Ishikawa (cell line): Measurements from ENCODE around the gene POLR1B.

Experiments
- CEBPB ChIP-seq: IDR thresholded peaks from 2 replicates; pipeline ENCODE4 v1.6.1; 2012
- CREB1 ChIP-seq: IDR thresholded peaks from 2 replicates; pipeline ENCODE4 v1.6.1; 2012; ENCODE audit warnings: low read depth
- EGR1 ChIP-seq: IDR thresholded peaks from 2 replicates; pipeline ENCODE4 v1.6.1; 2012
- EP300 ChIP-seq: IDR thresholded peaks from 2 replicates; pipeline ENCODE4 v1.6.1; 2012; ENCODE audit warnings: borderline replicate concordance
- FOXM1 ChIP-seq: IDR thresholded peaks from 2 replicates; pipeline ENCODE4 v1.6.1; 2012; ENCODE audit warnings: low read depth, borderline replicate concordance
- NFIC ChIP-seq: IDR thresholded peaks from 2 replicates; pipeline ENCODE4 v1.6.1; 2012
- RAD21 ChIP-seq: IDR thresholded peaks from 2 replicates; pipeline ENCODE4 v1.6.1; 2012; ENCODE audit warnings: low read depth
- TAF1 ChIP-seq: IDR thresholded peaks from 2 replicates; pipeline ENCODE4 v1.6.1; 2012; ENCODE audit warnings: low read depth, mild to moderate bottlenecking
- TCF12 ChIP-seq: IDR thresholded peaks from 2 replicates; pipeline ENCODE4 v1.6.1; 2012; ENCODE audit warnings: low read depth
- TEAD4 ChIP-seq: IDR thresholded peaks from 2 replicates; pipeline ENCODE4 v1.6.1; 2012
- YY1 ChIP-seq: IDR thresholded peaks from 2 replicates; pipeline ENCODE4 v1.6.1; 2012; ENCODE audit warnings: low read depth
- ZBTB7A ChIP-seq: IDR thresholded peaks from 2 replicates; pipeline ENCODE4 v1.6.1; 2012; ENCODE audit warnings: low read depth
- TF ChIP-seq, protein P1 (sequence below): IDR thresholded peaks from 2 replicates; pipeline ENCODE4 v1.6.1; 2012
- TF ChIP-seq, protein P2 (sequence below): IDR thresholded peaks from 2 replicates; pipeline ENCODE4 v1.6.1; 2012; ENCODE audit warnings: low read depth, mild to moderate bottlenecking
- TF ChIP-seq, protein P3 (sequence below): IDR thresholded peaks from 2 replicates; pipeline ENCODE4 v1.6.1; 2012

POLR1B gene

DNA sequence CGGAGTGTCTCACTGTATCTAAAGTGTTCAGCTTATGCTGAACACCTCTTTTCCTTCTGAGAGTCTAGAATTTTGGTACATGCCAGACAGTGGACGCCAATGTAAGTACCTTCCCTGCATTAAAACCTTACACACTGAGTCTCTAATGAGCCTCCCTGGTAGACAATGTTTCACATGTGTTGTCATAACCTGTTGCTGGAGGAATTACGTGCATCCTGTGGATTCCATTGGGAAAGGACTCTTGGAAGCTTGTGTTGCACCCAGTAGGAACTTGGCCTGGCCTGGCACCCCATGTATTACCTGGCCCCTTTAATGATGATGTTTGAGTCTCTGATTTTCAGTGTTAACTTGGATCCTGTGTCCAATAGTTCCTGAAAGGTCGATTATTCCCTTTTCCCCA lies 62.7 kb downstream of the POLR1B start:
- no peak for TF ChIP-seq YY1
- TF ChIP-seq, protein P1, sequence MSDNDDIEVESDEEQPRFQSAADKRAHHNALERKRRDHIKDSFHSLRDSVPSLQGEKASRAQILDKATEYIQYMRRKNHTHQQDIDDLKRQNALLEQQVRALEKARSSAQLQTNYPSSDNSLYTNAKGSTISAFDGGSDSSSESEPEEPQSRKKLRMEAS = no peak
- TF ChIP-seq RAD21 = no peak
- TF ChIP-seq EP300 = no peak
- TF ChIP-seq ZBTB7A = no peak
- TF ChIP-seq, protein P2, sequence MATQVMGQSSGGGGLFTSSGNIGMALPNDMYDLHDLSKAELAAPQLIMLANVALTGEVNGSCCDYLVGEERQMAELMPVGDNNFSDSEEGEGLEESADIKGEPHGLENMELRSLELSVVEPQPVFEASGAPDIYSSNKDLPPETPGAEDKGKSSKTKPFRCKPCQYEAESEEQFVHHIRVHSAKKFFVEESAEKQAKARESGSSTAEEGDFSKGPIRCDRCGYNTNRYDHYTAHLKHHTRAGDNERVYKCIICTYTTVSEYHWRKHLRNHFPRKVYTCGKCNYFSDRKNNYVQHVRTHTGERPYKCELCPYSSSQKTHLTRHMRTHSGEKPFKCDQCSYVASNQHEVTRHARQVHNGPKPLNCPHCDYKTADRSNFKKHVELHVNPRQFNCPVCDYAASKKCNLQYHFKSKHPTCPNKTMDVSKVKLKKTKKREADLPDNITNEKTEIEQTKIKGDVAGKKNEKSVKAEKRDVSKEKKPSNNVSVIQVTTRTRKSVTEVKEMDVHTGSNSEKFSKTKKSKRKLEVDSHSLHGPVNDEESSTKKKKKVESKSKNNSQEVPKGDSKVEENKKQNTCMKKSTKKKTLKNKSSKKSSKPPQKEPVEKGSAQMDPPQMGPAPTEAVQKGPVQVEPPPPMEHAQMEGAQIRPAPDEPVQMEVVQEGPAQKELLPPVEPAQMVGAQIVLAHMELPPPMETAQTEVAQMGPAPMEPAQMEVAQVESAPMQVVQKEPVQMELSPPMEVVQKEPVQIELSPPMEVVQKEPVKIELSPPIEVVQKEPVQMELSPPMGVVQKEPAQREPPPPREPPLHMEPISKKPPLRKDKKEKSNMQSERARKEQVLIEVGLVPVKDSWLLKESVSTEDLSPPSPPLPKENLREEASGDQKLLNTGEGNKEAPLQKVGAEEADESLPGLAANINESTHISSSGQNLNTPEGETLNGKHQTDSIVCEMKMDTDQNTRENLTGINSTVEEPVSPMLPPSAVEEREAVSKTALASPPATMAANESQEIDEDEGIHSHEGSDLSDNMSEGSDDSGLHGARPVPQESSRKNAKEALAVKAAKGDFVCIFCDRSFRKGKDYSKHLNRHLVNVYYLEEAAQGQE = no peak
- TF ChIP-seq, protein P3, sequence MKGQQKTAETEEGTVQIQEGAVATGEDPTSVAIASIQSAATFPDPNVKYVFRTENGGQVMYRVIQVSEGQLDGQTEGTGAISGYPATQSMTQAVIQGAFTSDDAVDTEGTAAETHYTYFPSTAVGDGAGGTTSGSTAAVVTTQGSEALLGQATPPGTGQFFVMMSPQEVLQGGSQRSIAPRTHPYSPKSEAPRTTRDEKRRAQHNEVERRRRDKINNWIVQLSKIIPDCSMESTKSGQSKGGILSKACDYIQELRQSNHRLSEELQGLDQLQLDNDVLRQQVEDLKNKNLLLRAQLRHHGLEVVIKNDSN = no peak
- TF ChIP-seq TAF1 = no peak
- TF ChIP-seq FOXM1 = no peak
- TF ChIP-seq CEBPB = no peak
- no peak for TF ChIP-seq EGR1
- TF ChIP-seq TEAD4 = no peak

DNA sequence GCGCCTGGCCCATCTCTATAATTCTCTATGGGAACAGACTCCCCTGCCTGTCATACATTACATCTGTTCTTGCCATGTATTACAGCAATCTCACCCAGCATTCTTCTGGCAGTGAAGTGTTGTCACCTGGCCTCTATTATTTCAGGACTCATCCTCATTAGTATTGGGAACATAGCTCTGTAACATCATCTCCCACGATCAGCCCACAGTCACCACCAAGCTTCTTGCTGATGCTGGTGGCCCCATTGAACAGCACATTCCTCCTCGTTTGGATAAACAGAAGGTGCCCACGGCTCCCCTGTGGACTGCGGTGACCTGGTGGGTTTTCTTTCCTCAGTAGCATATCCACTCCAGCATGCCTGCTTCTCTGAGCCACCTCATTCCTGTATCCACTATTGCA lies 63.7 kb downstream of the POLR1B start:
- TF ChIP-seq RAD21 = no peak
- TF ChIP-seq, protein P3 = no peak
- no peak for TF ChIP-seq ZBTB7A
- no peak for TF ChIP-seq NFIC
- no peak for TF ChIP-seq CREB1
- TF ChIP-seq, protein P1 = no peak
- no peak for TF ChIP-seq TCF12
- no peak for TF ChIP-seq TEAD4
- no peak for TF ChIP-seq EP300
- TF ChIP-seq YY1 = no peak

DNA sequence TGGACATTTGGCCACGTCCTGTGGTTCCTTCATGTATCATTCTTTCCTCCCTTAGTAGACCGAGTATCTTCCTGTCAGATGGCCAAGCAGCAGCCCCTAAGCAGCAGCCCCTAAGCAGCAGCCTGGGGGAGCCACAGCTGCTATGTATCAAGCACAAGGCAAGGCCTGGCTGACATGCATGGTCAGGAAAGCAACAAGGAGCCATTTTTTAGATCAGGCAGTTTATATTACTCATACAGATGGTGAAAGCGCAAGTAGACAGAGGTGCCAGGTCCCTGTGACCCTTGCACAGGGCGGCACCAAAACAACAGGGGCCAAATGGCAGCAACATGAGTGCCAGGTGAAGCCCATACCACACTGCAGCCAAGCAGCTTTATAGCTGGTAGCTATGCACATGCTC lies 64.3 kb downstream of the POLR1B start:
- no peak for TF ChIP-seq EP300
- TF ChIP-seq, protein P1 = no peak
- no peak for TF ChIP-seq CEBPB
- no peak for TF ChIP-seq TAF1
- no peak for TF ChIP-seq YY1
- no peak for TF ChIP-seq EGR1
- no peak for TF ChIP-seq TEAD4
- no peak for TF ChIP-seq ZBTB7A
- TF ChIP-seq, protein P3 = no peak
- no peak for TF ChIP-seq CREB1
- TF ChIP-seq NFIC = no peak
- TF ChIP-seq TCF12 = no peak
- no peak for TF ChIP-seq FOXM1
- TF ChIP-seq, protein P2 = no peak

DNA sequence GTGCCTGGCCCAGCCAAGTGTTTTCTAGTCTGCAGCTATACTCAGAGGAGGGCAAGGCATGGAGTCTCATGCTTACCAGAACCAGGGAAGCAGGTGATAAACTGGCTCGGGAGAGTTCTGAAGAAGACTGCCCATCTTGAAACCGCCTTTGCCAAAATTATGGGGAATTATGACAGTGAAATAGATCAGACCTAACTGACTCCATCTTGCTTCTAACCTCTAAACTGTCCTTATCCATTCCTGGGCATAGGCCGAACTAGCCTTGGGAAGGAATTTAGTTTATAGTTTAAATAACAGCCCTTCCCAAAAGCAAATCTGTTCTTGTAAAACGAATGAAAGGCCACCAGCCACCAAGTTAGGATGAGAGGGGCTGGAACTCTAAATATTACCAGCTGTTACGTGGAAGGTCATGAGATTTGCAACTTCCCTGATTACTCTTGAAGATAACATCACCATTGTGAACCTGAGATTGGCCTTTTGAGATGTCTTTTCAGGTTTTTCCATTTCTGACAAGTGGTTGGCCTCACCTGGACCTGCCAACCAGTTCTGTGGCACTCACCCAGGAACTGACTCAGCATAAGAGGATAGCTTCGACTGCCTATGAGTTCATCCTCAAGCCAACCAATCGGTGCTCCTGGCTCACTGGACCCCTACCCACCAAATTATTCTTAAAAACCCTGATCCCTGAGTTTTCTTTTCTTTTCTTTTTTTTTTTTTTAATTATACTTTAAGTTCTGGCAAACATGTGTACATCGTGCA lies 65.6 kb downstream of the POLR1B start:
- TF ChIP-seq, protein P1 = no peak
- TF ChIP-seq ZBTB7A (no peak), YY1 (no peak), NFIC (no peak), EGR1 (no peak), TAF1 (no peak), FOXM1 (no peak), CREB1 (no peak), EP300 (no peak), CEBPB (no peak), TEAD4 (no peak), TCF12 (no peak), RAD21 (no peak)
- TF ChIP-seq, protein P3 = no peak
- TF ChIP-seq, protein P2 = no peak
